Measurements from ENCODE around the gene SYTL2. TPM values are rescaled to one million over a fixed set of nuclear protein-coding genes. Genes with fewer than 3 reads are reported as not detected.

SYTL2 gene
- total RNA-seq, 4 donors from 2014 or later, result 21.9 to 71.2 (median 28.8) TPM

- no peaks in the 10 kb centered on the region for H3K27me3 ChIP-seq
- H3K4me1 ChIP-seq, result peaks cover 0 to 13% (median 5%) of the 10 kb centered on the region in 4 donors
- H3K27ac ChIP-seq, result peak overlapping the region in 1 of 4 donors; percentile 28
- no peaks in the 10 kb centered on the region for H3K36me3 ChIP-seq
- no peak overlapping the region for H3K4me3 ChIP-seq
- 19 to 21% methylated on average over 2 of the region's 2 CpGs for WGBS, 2 donors
- DNase-seq (ENCODE audit: low spot score in 2 of 2), result no peak
- no peaks in the 10 kb centered on the region for H3K9me3 ChIP-seq
- no peak for TF ChIP-seq POLR2A (IDR thresholded peaks at IDR 0.05)
- TF ChIP-seq EP300 (IDR thresholded peaks at IDR 0.05), result no peak
- TF ChIP-seq CTCF (IDR thresholded peaks at IDR 0.05), result no peak
Observed at GRCh38 chr11:85827748-85828639, 17.1 kb upstream of the SYTL2 start.

DNA sequence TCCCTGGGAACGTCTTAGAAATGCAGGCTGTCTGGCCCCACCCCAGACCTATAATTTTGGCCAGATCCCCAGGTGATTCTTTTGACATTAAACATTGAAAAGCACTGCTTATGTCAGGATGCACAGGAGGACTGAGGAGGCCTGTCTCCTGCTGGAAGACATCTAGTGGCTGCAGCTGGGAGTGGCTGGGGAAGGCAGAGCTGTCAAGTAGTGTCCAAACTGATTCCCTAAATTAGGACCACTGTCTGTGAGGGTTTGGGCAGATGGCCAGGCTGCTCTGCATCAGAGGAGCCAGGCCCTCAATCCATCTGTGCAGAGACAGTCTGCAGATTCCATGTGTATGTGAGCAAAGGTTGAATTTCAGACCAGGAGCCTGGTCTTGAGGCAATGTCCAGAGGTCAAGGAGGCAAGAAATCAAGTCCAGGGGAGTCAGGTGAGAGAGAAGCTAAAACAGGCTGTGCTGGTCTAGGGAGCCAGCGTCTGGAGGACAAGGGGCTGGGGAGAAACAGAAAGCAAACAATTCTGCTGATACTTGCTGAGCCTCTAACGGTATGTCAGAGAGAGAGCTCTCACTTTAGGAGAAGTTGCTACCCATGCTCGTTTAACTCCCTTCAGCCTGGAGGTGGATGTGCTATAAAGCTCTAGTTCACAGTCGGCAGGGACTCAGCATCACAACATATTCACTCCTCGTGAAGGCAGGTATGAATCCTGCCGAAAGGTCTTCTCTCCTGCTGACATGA is 15.3 kb upstream of the SYTL2 start:
- H3K27me3 ChIP-seq, result no peaks in the 10 kb centered on the region
- peaks cover 0 to 13% (median 5%) of the 10 kb centered on the region in 4 donors for H3K4me1 ChIP-seq
- no peaks in the 10 kb centered on the region for H3K36me3 ChIP-seq
- WGBS, 2 donors, result 60 to 67% methylated on average over 7 of the region's 7 CpGs
- TF ChIP-seq CTCF (IDR thresholded peaks at IDR 0.05), result peak; percentile 12 to 34 (median 20)
- TF ChIP-seq EP300 (IDR thresholded peaks at IDR 0.05), result no peak
- no peak overlapping the region for H3K27ac ChIP-seq
- no peak overlapping the region for H3K4me3 ChIP-seq
- DNase-seq (ENCODE audit: low spot score in 2 of 2), result peak in 1 of 2 donors; percentile 15
- no peaks in the 10 kb centered on the region for H3K9me3 ChIP-seq

GRCh38 chr11:85825616-85826015 is 14.7 kb upstream of the SYTL2 start:
- Histone ChIP-seq H3K27me3 (no peaks in the 10 kb centered on the region), H3K9me3 (no peaks in the 10 kb centered on the region), H3K4me3 (no peak overlapping the region), H3K4me1 (peaks cover 0 to 13% (median 5%) of the 10 kb centered on the region in 4 donors), H3K27ac (no peak overlapping the region), H3K36me3 (no peaks in the 10 kb centered on the region)
- TF ChIP-seq CTCF (IDR thresholded peaks at IDR 0.05) (no peak), EP300 (IDR thresholded peaks at IDR 0.05) (no peak), POLR2A (IDR thresholded peaks at IDR 0.05) (no peak)
- WGBS, 2 donors, result 54 to 74% methylated on average over 3 of the region's 3 CpGs
- no peak for DNase-seq (ENCODE audit: low spot score in 2 of 2)

- Histone ChIP-seq H3K4me3 (no peak overlapping the region), H3K4me1 (peaks cover 0 to 13% (median 5%) of the 10 kb centered on the region in 4 donors), H3K9me3 (no peaks in the 10 kb centered on the region), H3K36me3 (no peaks in the 10 kb centered on the region), H3K27ac (no peak overlapping the region), H3K27me3 (no peaks in the 10 kb centered on the region)
- DNase-seq (ENCODE audit: low spot score in 2 of 2), result no peak
- TF ChIP-seq EP300 (IDR thresholded peaks at IDR 0.05) (no peak), POLR2A (IDR thresholded peaks at IDR 0.05) (no peak), CTCF (IDR thresholded peaks at IDR 0.05) (no peak)
- 82 to 92% methylated on average over 2 of the region's 2 CpGs for WGBS, 2 donors
Observed at GRCh38 chr11:85823816-85824215, 12.9 kb upstream of the SYTL2 start.

DNA sequence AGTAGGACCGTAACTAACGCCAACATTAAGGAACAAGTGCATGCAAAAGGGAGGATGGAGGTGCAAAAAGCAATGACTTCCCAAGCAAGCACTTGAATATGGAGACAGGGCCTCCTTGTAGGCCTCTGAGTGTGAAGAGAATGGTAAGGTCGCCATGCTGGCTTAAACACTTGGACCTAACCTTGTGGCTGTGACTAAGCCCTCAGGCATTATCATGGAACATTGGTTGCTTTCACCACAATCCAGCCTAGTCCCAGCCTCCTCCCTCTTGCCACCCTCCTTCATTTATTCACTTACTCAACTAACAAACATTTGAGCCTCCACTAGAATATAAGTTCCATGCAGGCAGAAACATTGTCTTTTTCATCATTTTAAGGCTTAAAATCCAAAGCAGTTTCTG is 11.9 kb upstream of the SYTL2 start:
- H3K4me1 ChIP-seq, result peaks cover 0 to 10% (median 3%) of the 10 kb centered on the region in 4 donors
- H3K27me3 ChIP-seq, result no peaks in the 10 kb centered on the region
- TF ChIP-seq EP300 (IDR thresholded peaks at IDR 0.05), result no peak
- TF ChIP-seq CTCF (IDR thresholded peaks at IDR 0.05), result no peak
- TF ChIP-seq POLR2A (IDR thresholded peaks at IDR 0.05), result no peak
- H3K36me3 ChIP-seq, result no peaks in the 10 kb centered on the region
- no peaks in the 10 kb centered on the region for H3K9me3 ChIP-seq
- DNase-seq (ENCODE audit: low spot score in 2 of 2), result no peak
- WGBS, 2 donors, result 93 to 96% methylated on average over 3 of the region's 3 CpGs
- no peak overlapping the region for H3K4me3 ChIP-seq
- no peak overlapping the region for H3K27ac ChIP-seq

Data from tibial nerve (tissue), 4 donors.